ENCODE results near the gene AQR.

- TF ChIP-seq CTCF (IDR thresholded peaks at IDR 0.05; ENCODE audit: borderline replicate concordance, extremely low read depth, low read length, poor library complexity, severe bottlenecking) (no peak), EZH2 (IDR thresholded peaks at IDR 0.05; ENCODE audit: borderline replicate concordance, low read depth, low read length, severe bottlenecking) (no peak)
These were observed 65.0 kb downstream of the AQR start for GRCh38 chr15:34904527-34904926.

Data from DND-41 (cell line).